Ecto neural progenitor cell (in vitro differentiated cells): ENCODE measurements around the gene CXCR5.

Experiments
- DNase-seq: peaks from one replicate; pipeline ENCODE4 v3.0.0-alpha.2; 2018; ENCODE audit warnings: low spot score

CXCR5 gene

DNA sequence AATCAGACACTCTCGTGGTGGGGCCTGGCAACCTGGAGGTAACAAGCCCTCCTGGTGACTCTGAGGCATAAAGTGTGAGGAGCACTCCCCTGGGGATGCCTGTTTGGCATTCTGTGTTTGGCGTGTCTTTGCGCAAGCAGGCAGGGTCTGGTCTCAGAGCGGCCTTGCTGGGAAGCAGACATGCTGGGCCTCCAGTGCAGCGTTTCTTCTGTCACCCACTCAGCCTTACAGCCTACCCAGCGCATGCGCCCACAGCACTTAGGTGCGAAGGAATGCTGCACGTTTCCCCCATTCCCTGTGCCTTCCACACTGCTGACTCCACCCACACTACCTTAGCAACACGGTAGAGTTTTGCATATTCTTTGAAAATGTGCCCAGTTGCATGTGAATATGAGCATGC lies 7.4 kb upstream of the CXCR5 start:
- no peak for DNase-seq

DNA sequence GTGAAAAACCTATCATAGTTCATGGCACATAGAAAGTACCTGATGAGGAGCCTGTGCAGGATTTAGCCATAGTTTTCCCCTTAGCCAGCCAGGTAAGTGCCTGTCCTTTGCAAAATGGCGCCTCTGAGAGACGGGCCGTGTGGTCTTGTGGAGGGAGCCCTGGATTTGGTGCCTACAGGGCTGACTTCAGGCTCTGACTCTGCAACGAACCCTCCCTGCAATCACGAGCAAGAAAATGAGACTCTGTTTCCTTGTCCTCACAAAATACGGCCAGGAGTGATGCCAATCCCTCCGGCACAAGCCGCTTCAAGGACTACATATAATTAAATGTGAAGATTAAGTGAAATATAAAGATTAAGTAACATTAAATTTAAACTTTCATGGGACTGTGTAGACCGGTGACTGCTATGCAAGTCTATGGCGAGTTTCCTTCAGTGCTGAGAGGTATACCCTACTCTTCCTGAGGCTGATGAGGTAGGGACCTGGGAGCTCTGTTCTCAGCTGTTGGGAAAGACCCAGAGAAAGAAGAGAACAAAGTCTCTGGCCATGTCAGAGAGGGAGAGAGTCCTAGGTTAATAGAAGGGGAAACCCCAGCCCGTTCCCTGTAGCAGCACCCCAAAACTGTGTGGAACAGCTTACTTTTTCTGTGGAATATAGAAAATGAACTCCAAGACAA lies 6.1 kb upstream of the CXCR5 start:
- DNase-seq, result no peak

DNA sequence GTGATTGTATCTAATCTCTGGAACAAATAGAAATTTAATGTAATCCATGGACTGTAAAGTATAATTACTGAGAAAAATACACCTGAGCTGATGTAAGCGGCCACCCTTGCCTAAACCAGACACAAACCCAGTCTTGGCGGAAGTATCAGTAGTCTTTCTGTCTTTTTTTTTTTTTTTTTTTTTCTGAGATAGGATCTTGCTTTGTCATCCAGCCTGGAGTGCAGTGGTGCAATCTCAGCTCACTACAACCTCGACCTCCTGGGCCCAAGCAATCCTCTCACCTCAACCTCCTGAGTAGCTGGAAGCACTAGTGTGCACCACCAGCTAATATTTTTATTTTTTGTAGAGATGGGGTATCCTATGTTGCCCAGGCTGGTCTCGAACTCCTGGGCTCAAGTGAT lies 5.5 kb upstream of the CXCR5 start:
- no peak for DNase-seq

DNA sequence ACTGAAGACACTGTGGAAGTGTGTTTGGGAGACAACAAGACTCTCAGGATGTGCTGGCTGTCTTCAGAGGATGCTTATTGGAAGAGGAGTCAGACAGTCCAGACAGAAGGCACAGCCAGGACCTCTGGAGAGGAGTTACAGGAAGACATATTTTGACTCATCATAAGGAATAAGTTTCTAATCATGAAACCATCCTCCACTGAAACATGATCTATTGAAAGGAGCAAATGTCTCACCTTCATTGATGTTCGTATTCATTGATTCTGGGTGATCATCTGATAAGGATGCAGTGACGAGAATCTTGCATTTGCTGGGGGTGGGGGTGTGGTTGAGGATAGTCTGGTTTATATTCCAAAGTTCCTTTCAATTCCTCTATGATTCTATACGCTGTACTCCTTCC lies 2.5 kb upstream of the CXCR5 start:
- DNase-seq, result no peak

DNA sequence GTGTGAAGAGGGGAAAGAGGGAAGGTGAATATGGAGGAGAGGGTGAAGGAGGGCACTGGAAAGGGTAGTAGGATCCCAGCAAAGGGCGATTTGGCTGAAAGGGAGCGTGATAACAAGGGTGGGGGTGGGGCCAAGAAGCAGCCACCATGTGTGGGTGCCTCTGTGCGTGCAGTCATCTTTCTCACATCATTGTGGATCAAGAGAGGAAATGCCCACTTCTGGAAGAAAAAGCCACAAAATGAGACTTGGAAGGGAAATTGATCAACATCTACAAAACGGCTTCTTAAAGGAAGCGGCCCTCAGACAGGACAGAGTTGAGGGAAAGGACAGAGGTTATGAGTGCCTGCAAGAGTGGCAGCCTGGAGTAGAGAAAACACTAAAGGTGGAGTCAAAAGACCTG lies 1.2 kb upstream of the CXCR5 start:
- no peak for DNase-seq

DNA sequence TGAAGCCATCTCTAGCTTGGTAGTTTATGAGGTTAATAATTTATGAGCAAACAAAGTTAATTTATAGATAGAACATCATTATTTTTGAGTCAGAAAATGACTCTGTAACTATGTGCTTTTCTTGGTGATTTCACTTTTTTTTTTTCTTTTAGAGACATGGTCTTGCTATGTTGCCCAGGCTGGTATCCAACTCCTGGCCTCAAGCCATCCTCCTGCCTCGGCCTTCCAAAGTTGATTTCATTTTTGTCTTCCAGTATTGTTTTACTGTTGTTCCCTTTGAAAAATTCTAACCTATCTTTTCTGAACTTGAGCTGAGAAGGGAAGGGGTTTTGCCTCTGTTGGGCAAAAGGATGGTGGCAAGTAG lies 706 bp upstream of the CXCR5 start:
- no peak for DNase-seq

DNA sequence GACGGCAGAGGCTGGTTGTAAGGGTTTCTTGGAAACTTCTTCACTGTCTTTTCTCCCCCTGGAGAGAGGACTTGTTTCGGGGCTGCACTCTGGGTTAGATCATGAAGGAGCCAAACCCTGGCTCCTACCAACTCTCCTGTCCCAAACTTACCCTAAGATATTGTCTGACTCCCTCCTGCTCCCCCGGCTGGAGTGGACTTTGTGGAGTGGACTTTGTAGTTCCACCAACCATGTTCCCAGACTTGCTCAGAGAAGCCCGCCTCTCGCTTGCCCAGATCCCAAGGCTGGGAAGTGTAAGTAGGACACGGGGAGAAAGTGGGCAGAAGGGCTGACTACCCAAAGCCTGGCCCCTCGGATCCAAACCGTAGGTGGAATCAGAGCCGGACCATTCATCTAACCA lies 1.2 kb downstream of the CXCR5 start:
- DNase-seq, result no peak

DNA sequence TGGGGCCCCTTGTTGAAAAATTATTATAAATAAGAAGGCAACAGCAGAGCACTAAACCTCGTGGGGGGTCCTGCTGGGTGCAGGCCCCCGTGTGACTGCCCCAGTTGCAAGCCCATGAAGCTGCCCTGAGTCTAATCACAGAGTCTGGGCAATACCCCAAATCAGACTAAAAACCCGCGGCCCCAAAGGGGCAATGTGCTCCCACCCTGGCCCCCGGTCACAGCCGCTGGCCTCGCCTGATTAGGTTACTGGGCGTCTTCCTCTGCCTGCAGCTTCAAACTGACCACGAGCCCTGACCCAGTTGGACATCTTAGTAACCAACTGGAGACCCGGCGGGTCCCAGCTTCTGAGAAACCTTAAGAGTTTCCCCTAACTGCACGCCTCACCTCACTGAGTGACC lies 1.6 kb downstream of the CXCR5 start:
- DNase-seq, result no peak

DNA sequence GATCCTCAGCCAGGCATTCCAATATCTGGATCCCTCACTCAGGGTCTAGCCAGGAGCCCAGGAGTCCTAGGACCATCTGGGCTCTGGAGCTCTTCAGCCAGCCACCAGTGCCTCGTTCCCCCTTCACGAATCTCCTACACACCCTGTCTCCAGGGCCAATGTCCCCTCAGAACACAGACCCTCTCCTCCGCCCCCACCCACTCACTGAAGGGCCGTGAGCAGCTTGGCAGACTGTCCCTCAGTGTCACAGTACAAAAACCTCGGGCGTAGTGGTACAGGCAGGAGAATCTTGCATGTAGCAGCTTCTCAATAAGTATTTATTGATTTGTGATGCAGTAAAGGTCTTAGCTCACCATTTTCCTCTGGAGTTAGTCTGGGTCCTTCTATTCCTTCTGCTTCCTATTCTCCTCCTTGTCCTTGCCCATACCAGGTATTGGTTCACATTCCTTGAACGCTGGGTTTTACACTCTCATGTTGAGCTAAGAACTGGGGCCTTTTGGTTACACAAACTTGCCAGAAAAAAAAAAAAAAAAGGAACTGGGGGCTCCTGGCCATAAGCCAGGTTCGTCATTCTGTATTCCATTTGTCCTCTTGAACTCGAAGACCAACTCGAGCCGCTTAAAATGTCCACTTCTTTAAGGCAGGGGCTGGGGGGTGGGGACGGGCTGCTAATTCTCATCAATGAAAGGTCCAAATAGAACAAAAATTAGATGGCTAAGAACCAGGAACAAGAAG lies 2.3 kb downstream of the CXCR5 start:
- DNase-seq, result no peak

DNA sequence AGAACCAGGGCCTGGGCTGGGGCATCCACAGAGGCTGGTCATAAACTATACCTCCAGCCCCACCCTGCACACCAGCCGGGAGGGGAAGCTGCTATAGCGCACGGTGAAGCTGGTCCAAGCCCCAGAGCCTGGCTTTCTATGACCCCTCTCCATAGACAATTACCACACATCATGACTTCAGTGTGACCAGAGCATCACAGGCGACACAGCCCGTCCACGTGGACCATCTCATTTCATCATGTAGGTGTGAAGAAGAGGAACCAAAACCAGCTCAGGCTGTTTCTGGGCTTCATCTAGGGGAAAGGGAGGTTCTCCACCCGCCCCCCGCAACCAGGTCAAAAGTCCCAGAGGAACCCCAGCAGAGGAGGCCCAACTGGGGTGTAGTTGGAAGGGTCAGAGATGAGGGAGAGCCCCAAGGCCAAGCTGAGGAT lies 3.0 kb downstream of the CXCR5 start:
- DNase-seq, result no peak

DNA sequence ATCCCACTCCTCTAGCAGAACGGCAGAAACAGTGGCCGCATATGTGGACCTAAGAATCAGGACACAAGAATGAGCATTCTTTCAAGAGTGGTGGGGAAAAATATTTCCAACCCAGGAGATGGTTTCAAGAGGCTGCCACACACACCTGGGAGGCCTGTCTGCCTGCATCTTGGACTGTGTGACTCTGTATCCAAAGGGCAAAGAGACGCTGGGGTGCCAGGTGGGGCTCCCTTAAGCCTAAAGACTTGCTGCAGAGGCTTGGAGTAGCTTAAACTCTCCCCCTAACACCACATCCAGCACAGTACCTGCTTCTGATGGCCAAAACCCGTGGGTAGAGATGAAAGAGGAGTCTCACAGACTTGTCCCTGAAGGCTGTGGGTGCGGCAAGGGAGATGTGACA lies 3.5 kb downstream of the CXCR5 start:
- DNase-seq, result no peak

DNA sequence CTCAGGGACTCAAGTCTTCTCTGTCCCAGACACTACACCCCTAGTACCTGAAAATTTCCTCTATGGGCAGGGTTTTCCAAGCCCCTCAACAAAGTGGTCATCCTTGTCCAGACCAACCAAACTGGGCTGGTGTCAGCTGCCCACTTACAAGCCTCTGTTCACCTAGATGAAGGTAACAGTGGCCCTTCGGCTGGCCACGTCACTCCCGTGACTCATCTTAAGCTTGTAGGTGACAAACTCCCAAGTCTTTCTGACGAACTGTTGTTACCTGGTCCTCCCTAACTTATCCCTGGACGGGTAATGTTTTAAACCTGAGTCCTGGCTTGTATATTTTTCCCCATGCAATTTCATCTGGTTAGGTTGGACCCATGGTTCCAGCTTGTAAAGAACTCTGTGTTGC lies 4.7 kb downstream of the CXCR5 start:
- no peak for DNase-seq

DNA sequence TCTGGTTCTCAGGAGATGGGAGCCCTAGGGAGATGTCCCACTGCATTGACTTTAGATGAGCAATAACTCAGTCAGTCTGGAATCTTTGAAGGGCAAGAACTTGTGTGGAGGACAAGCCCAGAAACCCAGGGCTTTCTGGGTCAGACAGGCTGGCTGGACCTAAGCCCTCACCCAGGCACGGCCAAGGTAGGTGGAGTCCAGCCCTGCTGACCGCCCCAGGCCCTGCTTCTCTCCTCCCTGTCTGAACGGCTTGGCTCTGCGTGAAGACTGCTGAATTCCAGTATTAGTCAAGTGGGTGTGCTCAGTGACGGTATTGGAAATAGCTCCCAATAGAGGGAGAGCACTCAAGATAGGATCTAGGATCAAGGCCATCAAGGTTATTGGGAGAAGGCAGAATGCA lies 6.1 kb downstream of the CXCR5 start:
- no peak for DNase-seq

DNA sequence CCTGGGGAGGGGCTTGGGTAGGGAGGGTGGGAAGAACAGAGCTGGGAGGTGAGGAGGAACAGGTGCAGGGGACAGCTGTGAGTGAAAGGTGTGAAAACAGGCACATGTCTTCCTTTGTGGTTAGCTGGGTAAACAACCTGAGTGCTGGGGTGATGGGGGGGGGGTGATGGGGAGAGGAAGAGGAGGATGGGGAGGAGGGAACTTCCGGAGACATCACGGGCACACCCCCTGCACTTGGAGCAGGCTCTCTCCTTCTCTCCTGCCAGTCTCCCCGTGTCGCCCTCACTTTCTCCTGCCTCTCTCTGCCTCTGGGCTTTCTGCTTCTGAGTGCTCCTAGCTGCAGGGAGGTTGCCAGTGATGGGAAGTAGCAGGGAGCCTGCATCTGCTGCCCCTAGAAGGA lies 8.8 kb downstream of the CXCR5 start:
- DNase-seq, result no peak

DNA sequence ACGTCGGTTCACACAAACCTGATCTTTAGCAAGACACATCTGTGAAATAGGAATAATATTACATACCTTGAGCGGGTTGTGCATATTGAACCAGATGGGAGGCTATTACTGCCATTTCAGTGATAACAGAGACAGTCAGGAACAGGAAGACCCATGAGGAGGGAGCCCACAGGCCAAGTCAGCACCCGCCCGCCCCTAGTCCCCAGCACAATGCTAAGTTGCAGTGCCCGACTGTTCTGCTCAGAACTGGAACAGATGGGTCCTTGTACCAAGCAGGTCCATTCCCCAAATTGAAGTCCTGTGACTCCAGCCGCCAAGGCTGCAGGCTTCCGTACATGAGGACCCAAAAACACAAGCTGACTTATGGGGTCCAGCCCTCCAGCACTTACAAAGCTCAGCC lies 9.3 kb downstream of the CXCR5 start:
- DNase-seq, result no peak

DNA sequence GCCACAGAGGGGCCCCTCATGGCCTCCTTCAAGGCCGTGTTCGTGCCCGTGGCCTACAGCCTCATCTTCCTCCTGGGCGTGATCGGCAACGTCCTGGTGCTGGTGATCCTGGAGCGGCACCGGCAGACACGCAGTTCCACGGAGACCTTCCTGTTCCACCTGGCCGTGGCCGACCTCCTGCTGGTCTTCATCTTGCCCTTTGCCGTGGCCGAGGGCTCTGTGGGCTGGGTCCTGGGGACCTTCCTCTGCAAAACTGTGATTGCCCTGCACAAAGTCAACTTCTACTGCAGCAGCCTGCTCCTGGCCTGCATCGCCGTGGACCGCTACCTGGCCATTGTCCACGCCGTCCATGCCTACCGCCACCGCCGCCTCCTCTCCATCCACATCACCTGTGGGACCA lies 10.0 kb downstream of the CXCR5 start:
- DNase-seq, result no peak

DNA sequence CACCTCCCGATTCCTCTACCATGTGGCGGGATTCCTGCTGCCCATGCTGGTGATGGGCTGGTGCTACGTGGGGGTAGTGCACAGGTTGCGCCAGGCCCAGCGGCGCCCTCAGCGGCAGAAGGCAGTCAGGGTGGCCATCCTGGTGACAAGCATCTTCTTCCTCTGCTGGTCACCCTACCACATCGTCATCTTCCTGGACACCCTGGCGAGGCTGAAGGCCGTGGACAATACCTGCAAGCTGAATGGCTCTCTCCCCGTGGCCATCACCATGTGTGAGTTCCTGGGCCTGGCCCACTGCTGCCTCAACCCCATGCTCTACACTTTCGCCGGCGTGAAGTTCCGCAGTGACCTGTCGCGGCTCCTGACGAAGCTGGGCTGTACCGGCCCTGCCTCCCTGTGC lies 10.5 kb downstream of the CXCR5 start:
- DNase-seq, result no peak

DNA sequence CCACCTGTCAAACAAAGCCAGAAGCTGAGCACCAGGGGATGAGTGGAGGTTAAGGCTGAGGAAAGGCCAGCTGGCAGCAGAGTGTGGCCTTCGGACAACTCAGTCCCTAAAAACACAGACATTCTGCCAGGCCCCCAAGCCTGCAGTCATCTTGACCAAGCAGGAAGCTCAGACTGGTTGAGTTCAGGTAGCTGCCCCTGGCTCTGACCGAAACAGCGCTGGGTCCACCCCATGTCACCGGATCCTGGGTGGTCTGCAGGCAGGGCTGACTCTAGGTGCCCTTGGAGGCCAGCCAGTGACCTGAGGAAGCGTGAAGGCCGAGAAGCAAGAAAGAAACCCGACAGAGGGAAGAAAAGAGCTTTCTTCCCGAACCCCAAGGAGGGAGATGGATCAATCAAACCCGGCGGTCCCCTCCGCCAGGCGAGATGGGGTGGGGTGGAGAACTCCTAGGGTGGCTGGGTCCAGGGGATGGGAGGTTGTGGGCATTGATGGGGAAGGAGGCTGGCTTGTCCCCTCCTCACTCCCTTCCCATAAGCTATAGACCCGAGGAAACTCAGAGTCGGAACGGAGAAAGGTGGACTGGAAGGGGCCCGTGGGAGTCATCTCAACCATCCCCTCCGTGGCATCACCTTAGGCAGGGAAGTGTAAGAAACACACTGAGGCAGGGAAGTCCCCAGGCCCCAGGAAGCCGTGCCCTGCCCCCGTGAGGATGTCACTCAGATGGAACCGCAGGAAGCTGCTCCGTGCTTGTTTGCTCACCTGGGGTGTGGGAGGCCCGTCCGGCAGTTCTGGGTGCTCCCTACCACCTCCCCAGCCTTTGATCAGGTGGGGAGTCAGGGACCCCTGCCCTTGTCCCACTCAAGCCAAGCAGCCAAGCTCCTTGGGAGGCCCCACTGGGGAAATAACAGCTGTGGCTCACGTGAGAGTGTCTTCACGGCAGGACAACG lies 11.7 kb downstream of the CXCR5 start:
- DNase-seq, result no peak

DNA sequence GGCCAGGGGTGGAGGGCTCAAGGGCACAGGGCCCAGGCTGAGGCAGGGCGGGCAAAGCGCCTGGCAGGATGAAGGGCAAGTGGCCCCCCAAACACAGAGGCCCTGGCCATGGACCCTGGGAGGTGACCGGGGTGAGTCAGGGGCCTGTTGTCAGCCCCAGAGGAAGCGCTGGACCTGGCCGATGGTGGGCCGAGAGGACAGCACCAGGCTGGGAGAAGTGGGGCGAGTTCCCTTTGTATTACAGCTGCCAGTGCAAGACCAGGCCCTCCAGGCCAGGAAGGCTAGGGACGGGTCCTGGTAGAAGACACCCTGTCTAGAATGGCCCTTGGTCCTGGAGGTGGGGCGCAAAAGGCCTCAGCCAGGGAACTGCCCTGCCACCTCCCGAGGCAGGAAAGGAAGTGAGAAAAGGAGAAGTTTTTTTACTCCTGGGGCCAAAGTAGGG lies 12.8 kb downstream of the CXCR5 start:
- no peak for DNase-seq

DNA sequence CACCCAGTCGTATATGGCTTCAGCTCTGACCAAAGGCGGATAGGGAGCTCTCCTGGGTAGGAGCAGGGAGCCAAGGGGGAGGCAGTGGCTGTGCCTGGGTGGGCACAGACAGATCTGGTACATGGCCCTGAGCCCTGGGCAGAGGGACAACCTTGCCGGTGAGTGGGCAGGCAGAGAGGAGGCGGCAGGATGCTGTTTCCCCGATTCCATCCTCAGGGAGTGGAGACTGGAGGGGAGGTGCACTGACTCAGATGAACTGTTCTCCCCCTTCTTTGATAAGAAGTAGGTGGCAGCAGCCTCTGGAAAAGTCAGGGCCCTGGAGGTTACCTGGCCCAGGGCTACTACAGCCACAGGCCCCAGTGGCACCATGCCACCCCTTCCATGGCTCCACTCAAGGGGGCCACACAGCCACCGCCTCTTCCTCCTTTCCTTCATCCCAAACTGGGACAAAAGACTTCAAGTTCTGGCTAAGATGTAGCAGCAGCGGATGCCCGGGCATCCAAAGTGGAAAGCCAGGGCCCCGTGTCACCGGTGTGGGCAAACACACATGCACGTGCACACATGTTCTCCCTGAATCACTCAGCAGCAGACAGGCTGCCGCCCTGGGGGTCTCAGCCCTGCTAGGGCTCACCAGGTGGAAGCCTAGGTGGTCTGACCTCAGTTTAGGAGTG lies 13.4 kb downstream of the CXCR5 start:
- no peak for DNase-seq

DNA sequence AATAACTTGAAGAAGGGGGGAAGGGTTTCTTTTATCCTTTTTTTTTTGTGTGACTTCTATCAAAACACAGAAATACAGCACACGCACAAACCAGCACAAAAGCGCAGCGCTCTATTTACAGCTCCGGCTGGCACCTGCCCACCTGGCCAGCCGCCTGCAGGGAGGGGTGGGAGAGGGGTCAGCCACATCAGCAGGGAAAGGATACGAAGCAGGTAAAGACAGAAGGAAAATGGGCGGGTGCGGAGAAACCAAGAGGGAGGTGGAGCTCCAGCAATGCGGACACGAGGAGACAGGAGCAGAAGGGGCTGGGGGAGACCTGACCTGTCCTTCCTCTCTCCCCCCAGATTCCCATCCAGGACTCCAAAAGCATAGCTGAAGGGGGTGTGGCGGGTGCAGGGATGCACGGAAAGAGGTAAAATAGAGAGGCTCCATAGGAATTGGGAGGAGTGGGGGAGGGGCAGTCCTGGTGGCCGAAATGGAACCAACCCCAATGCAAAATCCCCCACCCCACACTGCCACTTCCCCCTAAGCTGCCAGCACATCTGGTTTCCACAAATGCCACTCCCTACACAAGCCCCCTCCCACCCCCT lies 14.1 kb downstream of the CXCR5 start:
- no peak for DNase-seq
